22Rv1 (cell line): ENCODE data around the gene PLXNC1.

Source experiments
- CTCF ChIP-seq: fragments of 450-650 bp; IDR thresholded peaks from 2 replicates; pipeline ENCODE4 v1.5.1; 2017; ENCODE audit warnings: mild to moderate bottlenecking
- ZFX ChIP-seq: fragments of 450-650 bp; IDR thresholded peaks from 2 replicates; pipeline ENCODE4 v1.6.1; 2017; ENCODE audit warnings: antibody characterized with exemption, borderline replicate concordance

- TF ChIP-seq CTCF (no peak), ZFX (no peak)
Measured at GRCh38 chr12:94285943-94286582, 137.7 kb downstream of the PLXNC1 start.
